ENCODE results near the gene ARCN1.
A peak's percentile ranks its signal among the peaks of the same experiment; 100 is the strongest.
"Not testable (repeated sequence)": the region's sequence is repeated elsewhere in the genome, so short reads cannot be mapped to it uniquely, and the experiment has no call there.

Gene ARCN1

DNA sequence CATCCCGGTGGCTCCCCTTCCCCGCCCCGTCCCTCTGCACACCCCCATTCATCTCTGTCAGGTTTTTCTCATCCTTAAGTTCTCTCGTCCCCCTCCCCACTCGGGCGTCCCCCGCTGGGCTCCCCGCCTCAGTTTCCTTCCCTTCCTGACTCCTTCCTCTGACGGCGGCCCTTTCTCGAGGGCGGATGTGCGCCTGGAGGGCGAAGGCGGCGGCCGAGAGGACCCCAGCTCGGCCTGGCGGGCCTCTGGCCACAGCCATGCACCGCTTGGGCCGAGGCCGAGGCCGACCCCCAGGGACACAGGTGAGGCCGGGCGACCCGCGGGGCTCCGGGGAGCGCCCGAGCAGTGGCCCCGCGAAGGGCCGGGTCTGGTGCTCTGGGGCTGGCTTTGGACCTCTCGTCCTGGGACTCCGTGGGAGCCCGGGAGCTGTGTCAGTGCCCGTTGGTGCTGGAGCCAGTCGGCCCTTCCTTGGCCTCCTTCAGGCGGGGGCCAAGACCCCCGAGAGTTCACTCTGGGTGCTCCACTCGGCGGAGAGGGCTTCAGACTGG, 38.1 kb downstream of the ARCN1 start:
- DNase-seq (ENCODE audit: low read depth): no peak
- TF ChIP-seq, protein P1, sequence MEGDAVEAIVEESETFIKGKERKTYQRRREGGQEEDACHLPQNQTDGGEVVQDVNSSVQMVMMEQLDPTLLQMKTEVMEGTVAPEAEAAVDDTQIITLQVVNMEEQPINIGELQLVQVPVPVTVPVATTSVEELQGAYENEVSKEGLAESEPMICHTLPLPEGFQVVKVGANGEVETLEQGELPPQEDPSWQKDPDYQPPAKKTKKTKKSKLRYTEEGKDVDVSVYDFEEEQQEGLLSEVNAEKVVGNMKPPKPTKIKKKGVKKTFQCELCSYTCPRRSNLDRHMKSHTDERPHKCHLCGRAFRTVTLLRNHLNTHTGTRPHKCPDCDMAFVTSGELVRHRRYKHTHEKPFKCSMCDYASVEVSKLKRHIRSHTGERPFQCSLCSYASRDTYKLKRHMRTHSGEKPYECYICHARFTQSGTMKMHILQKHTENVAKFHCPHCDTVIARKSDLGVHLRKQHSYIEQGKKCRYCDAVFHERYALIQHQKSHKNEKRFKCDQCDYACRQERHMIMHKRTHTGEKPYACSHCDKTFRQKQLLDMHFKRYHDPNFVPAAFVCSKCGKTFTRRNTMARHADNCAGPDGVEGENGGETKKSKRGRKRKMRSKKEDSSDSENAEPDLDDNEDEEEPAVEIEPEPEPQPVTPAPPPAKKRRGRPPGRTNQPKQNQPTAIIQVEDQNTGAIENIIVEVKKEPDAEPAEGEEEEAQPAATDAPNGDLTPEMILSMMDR (IDR thresholded peaks at IDR 0.05; ENCODE audit: control insufficient read depth, extremely low read depth, insufficient read depth): no peak
- no peak overlapping the region for H3K4me3 ChIP-seq (ENCODE audit: low read depth, low read length)

DNA sequence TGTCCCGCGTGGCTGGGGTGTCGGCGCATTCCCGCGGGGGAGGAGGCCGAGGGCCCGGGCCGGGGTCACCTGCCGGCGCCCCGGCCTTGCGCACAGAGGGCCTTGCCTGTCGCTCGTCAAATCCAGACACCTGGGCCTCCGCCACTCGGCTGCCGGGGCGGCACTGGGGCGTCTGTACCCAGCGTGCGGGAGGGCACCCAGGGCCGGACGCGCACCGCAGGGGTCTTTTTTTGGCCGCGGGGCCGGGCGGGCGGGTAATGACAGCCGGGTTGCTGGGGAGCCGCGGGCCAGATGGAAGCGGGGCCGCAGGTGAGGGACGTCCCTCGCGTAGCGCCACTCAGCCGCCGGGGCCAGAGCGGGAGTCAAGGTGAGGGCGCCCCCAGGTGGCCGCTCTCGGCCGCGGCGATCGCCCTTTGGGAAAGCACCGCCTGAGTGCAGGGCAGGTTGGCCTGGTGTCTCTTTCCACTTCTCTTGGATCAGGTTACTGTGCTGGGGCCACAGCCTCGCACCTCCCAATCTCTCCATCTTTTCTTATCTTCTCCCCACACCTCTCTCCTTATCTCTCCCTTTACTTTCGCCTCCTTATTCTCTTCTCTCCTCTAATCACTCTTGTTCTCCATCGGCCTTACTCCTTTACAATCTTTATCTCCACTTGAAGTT, 38.7 kb downstream of the ARCN1 start:
- DNase-seq (ENCODE audit: low read depth): no peak
- TF ChIP-seq, protein P1 (IDR thresholded peaks at IDR 0.05; ENCODE audit: control insufficient read depth, extremely low read depth, insufficient read depth): peak; percentile 58
- H3K4me3 ChIP-seq (ENCODE audit: low read depth, low read length): no peak overlapping the region

- not testable (repeated sequence) for DNase-seq (ENCODE audit: low read depth); H3K4me3 ChIP-seq (ENCODE audit: low read depth, low read length)
Observed at GRCh38 chr11:118611433-118611795, 39.2 kb downstream of the ARCN1 start.

DNA sequence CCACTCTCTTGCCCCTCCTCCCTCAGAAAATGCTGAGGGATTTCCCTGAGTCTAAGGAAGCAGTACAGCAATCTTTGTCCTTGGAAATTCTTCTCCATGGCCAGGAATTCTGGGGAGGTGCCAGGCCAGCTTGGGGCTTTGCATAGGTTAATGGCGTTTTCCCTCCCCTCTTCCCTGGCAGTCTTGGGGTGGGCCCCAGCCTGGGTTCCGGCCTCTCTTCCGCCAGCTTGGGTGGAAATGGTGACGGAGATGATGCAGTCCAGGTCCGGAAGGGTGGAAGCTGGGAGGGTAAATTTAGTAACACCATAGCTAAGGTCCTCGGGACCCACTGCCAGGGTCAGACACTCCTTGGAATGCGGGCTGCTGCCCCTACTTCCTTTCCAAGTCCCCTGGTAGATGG, 40.2 kb downstream of the ARCN1 start:
- H3K4me3 ChIP-seq (ENCODE audit: low read depth, low read length): no peak overlapping the region
- DNase-seq (ENCODE audit: low read depth): no peak
- TF ChIP-seq, protein P1 (IDR thresholded peaks at IDR 0.05; ENCODE audit: control insufficient read depth, extremely low read depth, insufficient read depth): no peak

DNA sequence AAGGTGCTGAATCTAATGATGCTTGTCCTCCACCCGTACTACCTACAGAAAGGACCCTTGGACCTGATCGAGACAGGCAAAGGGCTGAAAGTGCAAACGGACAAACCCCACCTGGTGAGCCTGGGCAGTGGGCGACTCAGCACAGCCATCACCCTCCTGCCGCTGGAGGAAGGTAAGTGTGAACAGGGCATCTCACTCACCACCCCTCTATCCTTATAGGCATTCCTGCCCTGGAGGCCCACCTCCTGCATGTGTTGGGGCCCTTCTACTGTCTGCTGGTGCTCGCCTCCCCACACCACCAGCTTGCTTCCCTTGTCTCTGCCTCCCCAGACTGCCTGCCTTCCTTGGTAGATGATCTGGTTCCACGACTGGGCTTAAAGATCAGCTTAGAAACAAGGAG, 42.3 kb downstream of the ARCN1 start:
- no peak for DNase-seq (ENCODE audit: low read depth)
- no peak overlapping the region for H3K4me3 ChIP-seq (ENCODE audit: low read depth, low read length)
- TF ChIP-seq, protein P1 (IDR thresholded peaks at IDR 0.05; ENCODE audit: control insufficient read depth, extremely low read depth, insufficient read depth): no peak

DNA sequence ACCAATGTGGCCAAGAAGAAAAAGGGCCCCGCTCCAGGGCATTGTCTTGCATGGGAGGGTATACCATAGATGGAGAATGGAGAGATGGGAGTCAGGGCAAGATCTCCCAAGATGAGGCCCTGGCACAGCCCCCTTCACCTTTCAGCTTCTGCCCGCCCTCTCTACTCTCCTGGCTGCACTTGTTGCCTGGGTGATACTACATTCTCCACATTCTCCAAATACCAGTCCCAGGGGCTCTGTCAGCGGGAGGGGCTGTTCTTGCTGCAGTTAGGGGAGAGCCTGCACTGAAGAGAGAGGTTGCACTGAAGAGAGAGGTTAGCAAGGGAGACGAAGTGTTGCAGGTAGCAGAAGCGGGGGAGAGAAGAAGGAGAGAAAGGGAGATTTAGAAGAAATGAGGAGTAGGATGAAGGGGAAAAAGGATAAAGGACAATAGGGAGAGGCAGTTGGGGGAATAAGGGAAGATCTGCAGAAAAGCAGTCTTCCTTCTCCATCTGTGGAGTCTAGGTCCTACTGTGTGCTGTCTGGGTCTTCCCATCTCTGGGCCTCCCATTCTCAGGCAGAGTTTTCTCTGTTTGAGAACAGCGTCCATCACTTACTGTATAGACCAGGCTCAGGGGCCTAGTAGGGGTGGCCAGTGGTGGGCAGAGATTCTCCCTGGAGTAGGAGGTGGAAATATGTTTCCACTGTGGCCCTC, 43.2 kb downstream of the ARCN1 start:
- no peak overlapping the region for H3K4me3 ChIP-seq (ENCODE audit: low read depth, low read length)
- no peak for DNase-seq (ENCODE audit: low read depth)
- TF ChIP-seq, protein P1 (IDR thresholded peaks at IDR 0.05; ENCODE audit: control insufficient read depth, extremely low read depth, insufficient read depth): no peak

DNA sequence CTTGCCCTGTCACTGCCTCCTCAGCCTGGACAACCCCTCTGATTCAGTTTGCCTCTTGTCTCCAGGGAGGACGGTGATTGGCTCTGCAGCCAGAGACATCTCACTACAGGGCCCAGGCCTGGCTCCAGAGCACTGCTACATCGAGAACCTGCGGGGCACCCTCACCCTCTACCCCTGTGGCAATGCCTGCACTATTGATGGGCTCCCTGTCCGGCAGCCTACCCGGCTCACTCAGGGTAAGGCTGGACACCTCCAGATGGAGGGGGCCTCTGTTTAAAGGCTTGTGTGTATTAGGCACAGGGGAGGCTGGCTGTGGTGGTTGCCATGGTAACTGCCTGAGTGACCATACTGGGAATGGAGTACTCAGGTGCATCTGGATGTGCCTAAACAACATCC, 43.8 kb downstream of the ARCN1 start:
- DNase-seq (ENCODE audit: low read depth): no peak
- TF ChIP-seq, protein P1 (IDR thresholded peaks at IDR 0.05; ENCODE audit: control insufficient read depth, extremely low read depth, insufficient read depth): no peak
- no peak overlapping the region for H3K4me3 ChIP-seq (ENCODE audit: low read depth, low read length)

Data from LNCaP clone FGC (cell line).